HL-60/S4 treated with phorbol 12-myristate 13-acetate at 8.2 ng/mL for 4 days and 3 days (cell line): ENCODE results near the gene PRDX5.

Experiments
- in situ Hi-C: fragments of 300-500 bp; cut with MboI; formaldehyde crosslinking; loops from 2 replicates; pipeline ENCODE4 v1.15.0; 2022; ENCODE audit warnings: low sequenced_read_pairs

Gene PRDX5

DNA sequence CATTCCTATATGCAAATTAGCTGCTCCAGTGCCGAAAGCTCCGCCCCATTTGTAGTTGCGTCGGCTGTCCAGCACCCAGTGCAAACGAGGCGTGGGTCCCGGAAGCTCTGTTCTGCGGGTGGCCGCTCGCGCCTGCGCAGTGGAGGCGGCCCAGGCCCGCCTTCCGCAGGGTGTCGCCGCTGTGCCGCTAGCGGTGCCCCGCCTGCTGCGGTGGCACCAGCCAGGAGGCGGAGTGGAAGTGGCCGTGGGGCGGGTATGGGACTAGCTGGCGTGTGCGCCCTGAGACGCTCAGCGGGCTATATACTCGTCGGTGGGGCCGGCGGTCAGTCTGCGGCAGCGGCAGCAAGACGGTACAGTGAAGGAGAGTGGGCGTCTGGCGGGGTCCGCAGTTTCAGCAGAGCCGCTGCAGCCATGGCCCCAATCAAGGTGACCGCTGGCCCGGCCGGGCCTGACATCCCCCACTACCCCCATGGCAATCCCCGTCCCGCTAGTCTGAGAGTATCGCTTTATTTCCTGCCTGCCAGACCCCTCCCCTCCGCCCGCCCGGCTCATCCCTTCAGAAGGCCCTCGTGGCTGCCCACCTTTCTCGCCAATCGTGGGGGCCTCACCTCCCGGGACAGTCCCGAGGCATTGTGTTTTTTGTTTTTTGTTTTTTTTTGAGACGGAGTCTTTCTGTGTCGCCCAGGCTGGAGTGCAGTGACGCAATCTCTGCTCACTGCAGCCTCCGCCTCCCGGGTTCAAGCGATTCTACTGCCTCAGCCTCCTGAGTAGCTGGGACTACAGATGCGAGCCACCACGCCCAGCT, at the start of gene PRDX5:
Gene PRDX5, plus strand, starts transcription at position 161 of the 805 bp plus-strand sequence. Its CDS starts 95 bp downstream, at position 256.
- in situ Hi-C loops = no loop called here

- in situ Hi-C loops = no loop called here
Observed at GRCh38 chr11:64268893-64269539, 48.9 kb upstream of the PRDX5 start.

DNA sequence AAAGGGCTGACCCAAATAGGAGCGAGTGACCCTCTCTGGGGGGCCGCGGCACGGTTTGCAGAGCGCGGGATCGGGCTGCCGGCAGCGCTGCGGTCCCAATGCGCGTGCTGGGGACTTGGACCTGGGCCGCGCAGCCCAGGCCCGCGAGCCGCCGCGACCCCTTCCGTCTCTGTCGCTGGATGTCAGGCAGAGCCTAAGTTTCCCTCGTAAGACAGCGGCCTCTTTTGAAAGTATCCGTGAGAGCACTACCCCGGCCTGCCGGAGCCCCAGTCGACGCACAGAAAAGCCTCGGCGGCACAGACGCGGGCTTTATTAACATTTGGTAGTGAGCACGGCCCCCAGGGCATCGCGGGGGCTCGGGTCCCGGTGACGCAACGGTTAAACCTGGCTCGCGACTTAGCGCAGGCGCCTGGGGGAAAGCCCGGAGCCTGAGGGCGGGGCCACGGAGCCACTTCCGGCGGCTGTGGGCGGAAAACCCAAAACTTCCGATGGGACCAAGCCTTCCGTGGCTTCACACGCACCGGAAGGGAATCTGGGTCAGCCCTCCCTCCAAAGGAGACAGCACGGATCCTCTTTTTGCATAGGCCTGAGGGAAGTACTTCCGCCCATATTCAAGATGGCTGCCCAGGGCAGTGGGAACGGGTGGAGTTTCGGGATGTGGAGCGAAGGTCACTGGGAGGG, 48.2 kb upstream of the PRDX5 start:
- in situ Hi-C loops = no loop called here

DNA sequence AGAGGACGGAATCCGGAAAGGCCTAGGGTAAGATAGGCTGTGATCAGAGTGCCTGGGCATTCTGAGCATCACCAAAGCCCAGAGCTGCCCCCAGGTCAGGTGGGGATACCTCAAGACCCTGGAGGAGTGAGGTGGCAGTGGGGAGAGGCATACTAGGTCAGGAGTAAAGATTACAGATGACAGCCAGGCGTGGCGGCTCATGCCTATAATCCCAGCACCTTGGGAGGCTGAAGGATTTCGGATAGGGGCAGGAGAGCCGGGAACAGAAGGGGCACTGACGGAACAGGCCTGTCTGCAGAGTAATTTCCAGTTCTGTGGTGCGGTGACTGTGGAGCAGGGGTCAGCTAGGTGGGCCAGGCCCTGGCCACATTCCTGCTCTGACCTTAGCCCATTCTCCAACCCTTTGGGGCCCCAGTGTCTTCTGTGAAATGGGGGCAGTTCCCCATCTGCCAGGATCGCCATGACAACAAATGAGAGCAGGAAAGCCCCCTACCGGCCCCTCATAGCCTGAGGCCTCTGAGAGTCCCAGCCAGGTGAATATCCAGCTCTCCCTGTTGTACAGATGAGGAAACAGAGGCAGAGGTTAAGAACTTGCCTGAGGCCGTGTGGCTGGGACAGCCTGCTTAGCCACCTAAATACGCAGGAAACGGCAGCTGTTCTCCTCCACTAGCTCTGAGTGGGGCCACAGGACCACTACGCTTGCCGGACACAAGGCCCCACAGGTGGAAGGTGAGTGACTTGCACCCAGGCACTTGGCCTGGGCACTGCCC, 42.7 kb upstream of the PRDX5 start:
- in situ Hi-C loops = no loop called here

GRCh38 chr11:64275841-64276240, 42.1 kb upstream of the PRDX5 start:
- in situ Hi-C loops = no loop called here

DNA sequence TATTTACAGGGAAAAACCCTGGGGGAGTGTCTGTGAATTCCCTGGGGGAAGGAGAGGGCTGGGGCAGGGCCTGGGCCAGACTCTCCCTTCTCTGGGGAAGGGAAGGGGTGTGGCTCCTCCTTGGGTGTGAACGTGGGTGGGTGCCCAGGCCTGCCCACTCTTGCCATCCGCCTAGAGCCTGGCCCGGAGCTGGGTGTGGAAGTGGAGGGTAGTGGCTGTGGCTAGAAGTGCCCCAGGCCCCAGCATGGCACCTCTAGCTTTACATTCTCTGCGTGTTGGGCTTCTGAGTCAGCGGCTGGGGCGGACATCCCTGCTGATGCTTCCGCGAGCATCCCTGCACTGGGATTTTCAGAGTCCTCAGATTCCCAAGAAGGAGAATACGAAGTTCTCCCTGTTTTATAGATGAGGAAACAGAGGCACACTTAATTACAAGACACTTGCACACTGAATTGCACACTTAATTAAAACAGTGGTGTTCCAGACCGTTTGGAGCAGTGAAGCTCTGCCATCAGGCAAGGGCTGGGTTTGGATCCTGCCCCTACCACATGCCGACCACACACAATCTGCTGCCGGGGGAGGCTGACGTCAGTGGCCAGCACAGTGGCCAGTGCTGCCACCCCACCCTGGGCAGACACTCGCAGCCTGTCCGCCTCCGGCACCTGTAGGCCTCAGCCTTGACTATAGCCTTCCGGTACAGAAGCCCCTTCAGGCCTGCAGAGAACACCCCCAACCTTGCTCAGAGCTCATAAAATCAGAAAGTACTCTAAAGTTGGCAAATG, 41.1 kb upstream of the PRDX5 start:
- in situ Hi-C loops = no loop called here

DNA sequence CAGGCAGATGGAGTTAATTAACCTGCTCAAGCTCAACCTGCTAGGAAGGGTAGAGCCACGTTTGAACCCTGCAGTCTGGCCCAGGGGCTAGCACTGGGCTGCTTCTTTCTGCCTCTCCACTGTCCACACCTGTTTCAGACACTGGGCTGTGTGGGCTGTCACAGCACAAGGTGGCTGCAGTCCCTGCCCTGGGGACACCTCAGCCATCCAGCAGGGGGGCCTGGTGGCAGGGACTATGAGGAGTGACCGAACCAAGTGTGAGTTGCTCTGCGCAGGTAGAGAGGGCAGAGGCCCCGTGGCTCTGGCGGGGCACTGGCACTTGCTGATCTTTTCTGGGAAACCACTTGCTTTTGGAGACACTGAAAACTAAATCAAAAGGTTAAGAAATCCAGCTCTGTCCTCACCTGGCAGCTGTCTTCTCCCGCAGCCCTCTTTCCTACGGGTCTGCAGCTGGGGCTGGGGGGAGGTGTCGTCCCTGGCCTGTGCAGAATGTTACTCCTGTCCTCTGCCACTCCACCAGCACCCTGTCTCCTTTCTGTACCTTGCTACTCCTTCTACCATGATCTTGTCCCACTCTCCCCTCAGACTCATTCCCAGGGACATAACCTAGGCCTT, 39.2 kb upstream of the PRDX5 start:
- in situ Hi-C loops = no loop called here

GRCh38 chr11:64281957-64282770, 35.8 kb upstream of the PRDX5 start:
- in situ Hi-C loops = no loop called here

GRCh38 chr11:64283092-64283491, 34.8 kb upstream of the PRDX5 start:
- in situ Hi-C loops = no loop called here

- in situ Hi-C loops = no loop called here
Observed at GRCh38 chr11:64284048-64284961, 33.6 kb upstream of the PRDX5 start, which contains the start of gene BAD. TSS of gene BAD (minus strand) at chr11:64284665. CDS start at chr11:64284368, 297 bp downstream.

DNA sequence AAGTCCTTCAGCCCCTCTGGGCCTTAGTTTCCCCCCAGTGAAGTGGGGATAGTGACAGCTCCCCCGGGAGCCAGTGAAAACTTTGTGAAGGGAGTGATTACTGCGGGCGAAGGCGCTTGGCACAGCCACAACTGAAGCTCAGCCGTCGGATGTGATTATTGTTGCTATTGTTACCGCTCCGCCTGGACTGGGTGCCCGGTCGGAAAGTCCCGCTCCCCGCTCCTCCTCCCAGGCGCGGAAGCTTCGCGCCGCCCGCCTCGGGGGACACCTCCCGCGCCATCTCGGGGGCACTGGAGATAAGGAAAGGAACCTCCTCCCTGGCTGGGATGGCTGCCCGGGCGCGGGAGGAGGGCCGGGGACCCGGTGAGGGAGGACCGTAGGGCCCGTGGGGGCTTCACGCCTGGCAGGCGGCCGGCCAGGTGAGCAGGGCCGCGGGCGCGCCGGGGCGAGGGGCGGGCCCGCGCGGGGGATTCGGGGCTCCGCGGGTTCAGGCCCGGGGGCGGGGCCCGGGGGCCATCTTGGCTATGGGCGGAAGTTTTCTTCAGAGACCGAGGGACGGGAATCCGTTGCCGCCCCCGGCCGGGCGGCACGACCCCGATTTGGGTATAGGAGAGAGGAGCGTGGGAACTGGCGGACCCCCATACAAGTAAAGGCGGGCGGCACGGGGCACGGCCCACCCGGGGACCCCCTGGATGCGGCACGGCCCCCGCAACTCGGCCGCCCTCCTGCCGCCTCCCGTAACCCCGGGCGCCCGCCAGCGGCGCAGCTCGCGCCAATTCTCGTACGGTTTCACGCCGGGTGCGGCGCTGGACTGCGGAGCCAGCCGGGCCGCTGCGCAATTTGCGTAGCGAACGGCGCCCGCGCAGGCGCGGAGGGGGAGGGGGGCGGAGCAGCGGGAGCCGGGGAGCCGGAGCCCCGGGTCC, 32.7 kb upstream of the PRDX5 start, which contains the start of gene GPR137:
Gene GPR137, plus strand, starts transcription at position 887 of the 923 bp plus-strand sequence. CDS start 677 bp downstream, outside the sequence.
- in situ Hi-C loops = no loop called here

DNA sequence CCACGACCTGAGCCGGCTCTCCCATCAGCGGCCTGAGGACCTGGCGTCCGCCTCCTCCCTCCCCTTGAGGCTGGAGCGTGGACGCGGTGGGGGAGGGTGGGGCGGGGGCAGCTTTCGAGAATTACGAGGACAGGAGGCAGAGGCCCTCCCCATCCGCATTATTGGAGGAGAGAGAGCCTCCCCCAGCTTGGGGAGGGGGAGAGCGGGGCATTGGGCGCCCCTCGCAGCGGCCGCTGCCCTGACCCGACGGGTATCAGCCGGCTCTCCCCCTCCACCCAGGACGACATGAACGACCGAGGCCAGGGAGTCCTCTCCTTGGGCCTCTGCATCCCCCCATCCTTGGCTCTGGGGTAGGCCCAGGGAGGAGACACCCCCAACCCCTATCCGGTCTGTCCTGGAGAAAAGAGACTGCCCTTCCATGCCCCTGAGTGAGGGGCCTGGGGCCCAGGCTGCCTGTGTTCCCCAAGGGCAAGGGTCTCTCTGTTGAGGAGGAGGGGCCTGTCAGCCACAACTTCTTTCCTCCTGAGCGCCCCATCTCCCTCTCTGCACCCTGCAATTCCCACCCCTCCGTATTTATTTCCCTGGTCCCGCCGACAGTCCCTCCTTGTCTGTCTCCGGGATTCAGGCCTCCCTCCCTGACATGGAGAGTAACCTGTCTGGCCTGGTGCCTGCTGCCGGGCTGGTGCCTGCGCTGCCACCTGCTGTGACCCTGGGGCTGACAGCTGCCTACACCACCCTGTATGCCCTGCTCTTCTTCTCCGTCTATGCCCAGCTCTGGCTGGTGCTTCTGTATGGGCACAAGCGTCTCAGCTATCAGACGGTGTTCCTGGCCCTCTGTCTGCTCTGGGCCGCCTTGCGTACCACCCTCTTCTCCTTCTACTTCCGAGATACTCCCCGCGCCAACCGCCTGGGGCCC, 31.8 kb upstream of the PRDX5 start:
- in situ Hi-C loops = no loop called here

DNA sequence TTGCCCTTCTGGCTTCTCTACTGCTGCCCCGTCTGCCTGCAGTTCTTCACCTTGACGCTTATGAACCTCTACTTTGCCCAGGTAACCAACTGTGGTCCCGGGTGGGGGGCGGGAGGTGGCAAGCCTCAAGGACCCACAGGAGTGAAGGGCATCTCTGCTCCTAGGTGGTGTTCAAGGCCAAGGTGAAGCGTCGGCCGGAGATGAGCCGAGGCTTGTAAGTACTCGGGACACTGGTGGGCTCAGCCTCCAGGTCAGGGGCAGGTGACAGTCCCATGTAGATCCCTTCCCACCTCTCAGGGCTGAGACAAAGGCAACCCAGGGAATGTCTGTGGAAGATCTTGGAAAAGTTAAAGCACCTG, 31.1 kb upstream of the PRDX5 start:
- in situ Hi-C loops = no loop called here

DNA sequence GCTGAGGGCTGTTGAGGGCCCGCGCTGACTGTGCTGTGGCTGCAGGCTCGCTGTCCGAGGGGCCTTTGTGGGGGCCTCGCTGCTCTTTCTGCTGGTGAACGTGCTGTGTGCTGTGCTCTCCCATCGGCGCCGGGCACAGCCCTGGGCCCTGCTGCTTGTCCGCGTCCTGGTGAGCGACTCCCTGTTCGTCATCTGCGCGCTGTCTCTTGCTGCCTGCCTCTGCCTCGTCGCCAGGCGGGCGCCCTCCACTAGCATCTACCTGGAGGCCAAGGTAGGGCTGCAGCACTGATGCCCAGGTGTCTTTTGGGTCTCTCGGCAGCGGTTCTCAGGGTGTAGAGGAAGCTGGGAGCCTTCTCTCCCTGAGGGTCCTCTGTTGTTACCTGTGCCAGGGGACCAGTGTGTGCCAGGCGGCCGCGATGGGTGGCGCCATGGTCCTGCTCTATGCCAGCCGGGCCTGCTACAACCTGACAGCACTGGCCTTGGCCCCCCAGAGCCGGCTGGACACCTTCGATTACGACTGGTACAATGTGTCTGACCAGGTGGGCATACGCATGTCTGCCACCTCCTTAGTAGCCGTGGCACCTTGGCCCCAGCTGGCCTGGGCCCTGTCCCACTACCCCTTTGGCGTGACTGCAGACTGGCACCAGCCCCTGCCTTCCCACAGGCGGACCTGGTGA, 30.1 kb upstream of the PRDX5 start:
- in situ Hi-C loops = no loop called here

DNA sequence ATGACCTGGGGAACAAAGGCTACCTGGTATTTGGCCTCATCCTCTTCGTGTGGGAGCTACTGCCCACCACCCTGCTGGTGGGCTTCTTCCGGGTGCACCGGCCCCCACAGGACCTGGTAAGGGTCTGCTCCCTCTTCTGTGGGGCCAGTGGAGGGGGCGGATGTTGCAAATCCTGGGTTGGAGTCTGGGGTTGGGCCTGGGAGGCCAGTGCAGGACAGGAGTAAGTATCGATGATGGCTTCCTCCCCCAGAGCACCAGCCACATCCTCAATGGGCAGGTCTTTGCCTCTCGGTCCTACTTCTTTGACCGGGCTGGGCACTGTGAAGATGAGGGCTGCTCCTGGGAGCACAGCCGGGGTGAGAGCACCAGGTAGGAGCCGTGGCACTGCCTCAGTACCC, 29.6 kb upstream of the PRDX5 start:
- in situ Hi-C loops = no loop called here
